Urinary bladder (tissue), 4 donors: ENCODE measurements around the gene TXNRD1. TPM values are rescaled to one million over a fixed set of nuclear protein-coding genes. Genes with fewer than 3 reads are reported as not detected.
A peak's percentile ranks its signal among the peaks of the same experiment; 100 is the strongest.
"Not testable (repeated sequence)": the region's sequence is repeated elsewhere in the genome, so short reads cannot be mapped to it uniquely, and the experiment has no call there.

Experiments
- DNase-seq: peaks from one replicate; pipeline ENCODE4 v3.0.0-alpha.2; 2015; ENCODE audit errors: extremely low spot score
- H3K27ac ChIP-seq: one replicate; pipeline ENCODE4 v1.5.1; 2013; ENCODE audit warnings: low read depth, mild to moderate bottlenecking, moderate library complexity
- H3K36me3 ChIP-seq: one replicate; pipeline ENCODE4 v1.6.1; 2013; ENCODE audit warnings: mild to moderate bottlenecking, moderate library complexity; ENCODE audit not compliant: insufficient read depth
- H3K4me1 ChIP-seq: one replicate; pipeline ENCODE4 v1.6.1; 2013; ENCODE audit warnings: mild to moderate bottlenecking, moderate library complexity; ENCODE audit not compliant: insufficient read depth
- H3K4me3 ChIP-seq: one replicate; pipeline ENCODE4 v1.5.1; 2013; ENCODE audit warnings: low read depth, low read length
- WGBS: extraction: QIAGEN DNeasy Blood & Tissue Kit; methylation state at CpG from one replicate; pipeline ENCODE4 v1.1.7; 2013; 5-methylcytosine and 5-hydroxymethylcytosine counted together
- polyA plus RNA-seq: library from polyadenylated mRNA; stranded (reverse); fragments of 200-250 nt; gene quantifications from one replicate; pipeline ENCODE4 v1.2.3, GENCODE V29; 2013
- total RNA-seq: library from RNA; depleted of rRNA; stranded (reverse); fragments of >200 nt; gene quantifications from one replicate; pipeline ENCODE4 v1.2.3, GENCODE V29; 2014
- donor health status: healthy with polysubstance abuse.
- donor health status: healthy.

Gene TXNRD1
- total RNA-seq (69.4 TPM), polyA plus RNA-seq (267 TPM)

GRCh38 chr12:104215638-104216297 lies at the start of gene TXNRD1:
Gene TXNRD1, plus strand, starts transcription at chr12:104215779. Its CDS starts 24 bp downstream, at chr12:104215803.
- H3K36me3 ChIP-seq, result no peaks in the 10 kb centered on the region
- peak within 1 kb of the TSS; percentile 78 for H3K27ac ChIP-seq
- peak within 1 kb of the TSS; percentile 56 for H3K4me3 ChIP-seq
- DNase-seq, result no peak
- WGBS, result 3% methylated on average over 71 of the region's 71 CpGs
- H3K4me1 ChIP-seq, result no peaks in the 10 kb centered on the region

GRCh38 chr12:104165801-104166200 lies 49.8 kb upstream of the TXNRD1 start:
- Histone ChIP-seq H3K4me1 (no peaks in the 10 kb centered on the region), H3K36me3 (no peaks in the 10 kb centered on the region), H3K27ac (no peak overlapping the region), H3K4me3 (no peak overlapping the region)
- no peak for DNase-seq
- 67% methylated on average over 2 of the region's 2 CpGs for WGBS

GRCh38 chr12:104166465-104166864 lies 49.1 kb upstream of the TXNRD1 start:
- DNase-seq, result no peak
- 71% methylated on average over 6 of the region's 6 CpGs for WGBS
- Histone ChIP-seq H3K4me1 (no peaks in the 10 kb centered on the region), H3K4me3 (no peak overlapping the region), H3K27ac (no peak overlapping the region), H3K36me3 (no peaks in the 10 kb centered on the region)

- DNase-seq, result no peak
- no peaks in the 10 kb centered on the region for H3K36me3 ChIP-seq
Observed at GRCh38 chr12:104167519-104168458, 47.8 kb upstream of the TXNRD1 start.

GRCh38 chr12:104168596-104168995 lies 47.0 kb upstream of the TXNRD1 start:
- 86% methylated on average over 5 of the region's 5 CpGs for WGBS
- Histone ChIP-seq H3K4me3 (no peak overlapping the region), H3K36me3 (no peaks in the 10 kb centered on the region), H3K27ac (no peak overlapping the region), H3K4me1 (no peaks in the 10 kb centered on the region)
- DNase-seq, result no peak

More at GRCh38 chr12:104167519-104168458, 47.8 kb upstream of the TXNRD1 start:
- Histone ChIP-seq H3K4me1 (no peaks in the 10 kb centered on the region), H3K27ac (no peak overlapping the region), H3K4me3 (no peak overlapping the region)
- 84% methylated on average over 5 of the region's 5 CpGs for WGBS

GRCh38 chr12:104171785-104172569 lies 43.6 kb upstream of the TXNRD1 start:
- Histone ChIP-seq H3K4me1 (no peaks in the 10 kb centered on the region), H3K27ac (no peak overlapping the region), H3K4me3 (no peak overlapping the region), H3K36me3 (no peaks in the 10 kb centered on the region)
- 87% methylated on average over 28 of the region's 28 CpGs for WGBS
- DNase-seq, result no peak

GRCh38 chr12:104172570-104172947 lies 43.0 kb upstream of the TXNRD1 start:
- no peak for DNase-seq
- no peak overlapping the region for H3K4me3 ChIP-seq
- H3K4me1 ChIP-seq, result no peaks in the 10 kb centered on the region
- H3K27ac ChIP-seq, result no peak overlapping the region
- H3K36me3 ChIP-seq, result no peaks in the 10 kb centered on the region
- whole genome bisulfite sequencing, result 91% methylated on average over 6 of the region's 6 CpGs

GRCh38 chr12:104173804-104174203 lies 41.8 kb upstream of the TXNRD1 start:
- H3K4me3 ChIP-seq, H3K27ac ChIP-seq, DNase-seq, H3K36me3 ChIP-seq, H3K4me1 ChIP-seq: not testable (repeated sequence)
- 95% methylated on average over 5 of the region's 5 CpGs for WGBS

- H3K4me1 ChIP-seq, result no peaks in the 10 kb centered on the region
- DNase-seq, result no peak
- no peak overlapping the region for H3K27ac ChIP-seq
- no peak overlapping the region for H3K4me3 ChIP-seq
- 86% methylated on average over 10 of the region's 10 CpGs for WGBS
- H3K36me3 ChIP-seq, result no peaks in the 10 kb centered on the region
Observed at GRCh38 chr12:104175726-104176247, 39.8 kb upstream of the TXNRD1 start.

- Histone ChIP-seq H3K27ac (no peak overlapping the region), H3K4me1 (no peaks in the 10 kb centered on the region), H3K36me3 (no peaks in the 10 kb centered on the region), H3K4me3 (no peak overlapping the region)
- DNase-seq, result no peak
- WGBS, result 6% methylated on average over 2 of the region's 2 CpGs
Observed at GRCh38 chr12:104177336-104177662, 38.3 kb upstream of the TXNRD1 start.

- peak; percentile 32 for DNase-seq
- no peaks in the 10 kb centered on the region for H3K4me1 ChIP-seq
- H3K4me3 ChIP-seq, result no peak overlapping the region
- H3K36me3 ChIP-seq, result no peaks in the 10 kb centered on the region
- WGBS, result 19% methylated on average over 8 of the region's 8 CpGs
- H3K27ac ChIP-seq, result peak overlapping the region; percentile 49
Observed at GRCh38 chr12:104177663-104178501, 37.7 kb upstream of the TXNRD1 start.

GRCh38 chr12:104180374-104180773 lies 35.2 kb upstream of the TXNRD1 start:
- WGBS, result 62% methylated on average over 5 of the region's 5 CpGs
- Histone ChIP-seq H3K27ac (no peak overlapping the region), H3K4me3 (no peak overlapping the region), H3K4me1 (no peaks in the 10 kb centered on the region), H3K36me3 (no peaks in the 10 kb centered on the region)
- no peak for DNase-seq

- 27% methylated on average over 4 of the region's 4 CpGs for WGBS
- Histone ChIP-seq H3K4me1 (no peaks in the 10 kb centered on the region), H3K36me3 (no peaks in the 10 kb centered on the region), H3K27ac (no peak overlapping the region), H3K4me3 (no peak overlapping the region)
- DNase-seq, result no peak
Observed at GRCh38 chr12:104181313-104181712, 34.3 kb upstream of the TXNRD1 start.
